Urothelium cell line (cell line): ENCODE measurements around the gene TFEB.
A peak's percentile ranks its signal among the peaks of the same experiment; 100 is the strongest.

ENCODE experiments used
- DNase-seq: peaks from one replicate; pipeline ENCODE4 v3.0.0; 2011; ENCODE audit warnings: low spot score, mixed read lengths
- FAIRE-seq: peaks from 2 replicates; lab custom pipeline; 2011; peaks lifted over from hg19 to GRCh38; lab: Jason Lieb, UNC

TFEB gene

DNA sequence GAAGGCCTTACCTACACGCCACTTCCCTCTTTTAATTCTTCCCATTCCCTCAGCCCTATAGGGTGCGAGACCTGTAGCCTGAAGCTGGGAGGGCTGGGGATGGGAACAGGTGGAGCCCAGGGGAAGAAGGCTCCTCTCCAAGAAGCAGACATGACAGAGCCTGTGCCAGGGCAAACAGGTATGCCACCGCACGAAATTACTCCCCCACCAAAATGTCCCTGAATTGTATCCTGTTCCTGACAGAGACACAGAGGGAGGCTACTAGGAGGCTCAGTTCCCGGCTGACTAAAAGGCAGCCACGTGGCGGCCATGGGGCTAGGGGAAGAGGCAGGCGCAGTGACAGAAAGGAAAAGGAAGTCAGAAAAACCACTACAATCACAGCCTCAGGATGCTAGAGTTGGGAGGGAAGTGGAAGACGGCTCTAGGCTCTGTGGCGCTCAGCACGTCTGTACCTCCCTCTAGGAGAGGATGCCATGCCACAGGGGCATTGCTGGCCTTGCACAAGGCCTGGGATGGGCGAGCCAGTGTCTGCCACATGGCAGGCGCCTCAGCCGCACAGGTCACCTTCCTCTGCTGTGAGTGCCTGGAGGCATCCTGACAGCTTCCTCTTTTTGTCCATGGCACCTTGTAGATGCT, 27.7 kb downstream of the TFEB start:
- no peak for DNase-seq
- no peak for FAIRE-seq

DNA sequence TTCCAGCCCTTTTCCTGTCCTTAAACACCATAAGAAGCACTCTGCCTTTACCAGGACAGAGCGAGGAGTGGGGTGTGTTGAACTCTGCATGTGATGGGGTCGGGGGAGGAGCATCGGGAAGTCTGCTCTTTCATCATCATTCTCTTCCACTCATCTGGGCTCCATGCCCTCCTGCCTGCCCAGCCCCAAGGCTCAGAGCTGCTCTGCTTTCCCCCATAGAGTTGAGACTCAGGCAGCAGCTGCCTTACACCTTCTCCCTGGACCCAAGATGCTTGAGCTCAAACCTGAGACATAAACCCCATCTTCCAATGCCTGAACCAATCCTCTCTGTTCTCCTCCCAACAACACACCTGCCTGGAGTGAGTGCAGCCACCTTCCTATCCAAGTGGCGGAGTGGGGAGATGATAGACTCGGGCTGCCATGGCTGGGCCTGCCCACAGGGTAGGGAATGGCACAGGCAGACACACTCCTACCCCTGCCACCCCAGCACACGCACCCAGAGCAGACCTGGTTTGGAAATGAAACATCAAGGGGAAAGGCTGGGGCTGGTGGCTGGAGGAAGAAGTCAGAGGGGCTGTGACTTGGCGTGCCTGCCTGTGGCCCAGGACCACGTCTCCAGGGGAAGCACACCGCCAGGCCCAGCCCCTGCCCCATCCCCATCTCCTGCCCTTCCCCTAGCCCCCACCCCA, 28.4 kb downstream of the TFEB start:
- no peak for DNase-seq
- FAIRE-seq: no peak

DNA sequence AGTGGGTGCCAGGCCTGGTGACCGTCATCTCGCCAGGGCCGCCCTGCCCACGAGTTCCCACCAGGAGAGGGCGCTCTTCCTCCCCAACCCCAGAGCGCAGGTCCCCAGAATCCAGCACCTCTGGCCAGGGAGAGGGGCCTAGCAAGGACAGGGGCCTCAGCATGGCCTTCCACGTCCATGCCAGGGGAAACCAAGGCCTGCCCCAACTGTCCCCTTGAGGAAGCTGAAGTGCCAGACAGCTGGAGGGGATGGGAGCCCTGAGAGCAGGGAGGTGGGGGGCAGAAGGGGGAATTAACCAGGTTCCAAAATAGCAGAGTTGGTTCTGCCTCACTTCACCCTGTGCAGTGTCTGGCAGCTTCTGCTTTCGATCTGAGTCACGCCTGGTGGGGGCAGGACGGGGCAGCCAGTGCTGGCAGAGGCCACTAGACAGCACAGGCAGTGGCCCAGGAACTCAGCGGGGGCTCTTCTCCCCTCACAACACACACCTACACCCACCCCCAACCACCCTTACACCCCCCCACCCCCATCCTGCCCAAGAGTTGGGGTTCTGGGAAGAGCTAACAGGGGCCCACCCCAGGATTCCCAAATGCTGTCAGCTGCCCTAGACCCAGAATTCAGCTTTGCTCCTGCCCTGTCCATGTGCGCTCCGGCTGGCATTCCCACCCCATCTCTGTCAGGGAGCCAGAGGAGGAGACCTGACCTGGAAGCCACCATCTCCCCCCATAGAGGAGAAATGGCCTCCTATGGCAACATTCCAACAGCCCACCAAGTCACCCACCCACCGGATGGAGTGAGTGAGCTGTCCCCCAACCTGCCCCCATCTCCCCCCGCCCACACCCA, 29.2 kb downstream of the TFEB start:
- no peak for FAIRE-seq
- peak; percentile 79 for DNase-seq

GRCh38 chr6:41705311-41705995, 30.0 kb downstream of the TFEB start:
- DNase-seq (no peak), FAIRE-seq (no peak)

DNA sequence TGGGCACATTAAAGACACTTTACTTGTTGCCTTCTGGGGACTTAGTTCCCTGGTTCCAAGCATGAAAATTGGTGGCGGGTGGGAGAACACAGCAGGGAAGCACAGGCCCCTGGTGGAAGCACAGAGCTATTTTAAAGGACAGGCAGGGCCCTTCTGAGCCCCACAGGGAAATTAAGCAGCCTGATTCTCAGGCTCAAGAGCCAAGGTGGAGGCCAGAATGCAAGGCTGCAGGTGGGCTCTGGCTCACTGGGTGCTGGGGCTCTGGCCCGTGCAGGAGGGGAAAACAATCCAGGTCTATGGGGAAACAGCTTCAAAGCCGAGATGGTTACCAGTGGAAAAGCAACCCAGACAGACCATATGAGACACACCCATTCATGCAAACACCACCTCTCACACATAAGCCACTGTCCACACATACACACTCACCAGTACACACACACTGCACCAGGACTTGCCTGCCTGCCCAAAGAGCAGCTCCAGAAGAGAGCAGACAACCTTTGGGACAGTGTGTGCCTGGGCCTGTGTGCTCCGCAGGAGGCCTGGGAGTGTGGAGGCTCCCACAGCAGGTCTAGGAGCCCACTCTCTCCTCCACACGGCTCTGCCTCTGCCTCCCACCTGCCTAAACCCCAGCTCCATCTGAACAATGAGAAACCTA, 30.6 kb downstream of the TFEB start:
- no peak for FAIRE-seq

DNA sequence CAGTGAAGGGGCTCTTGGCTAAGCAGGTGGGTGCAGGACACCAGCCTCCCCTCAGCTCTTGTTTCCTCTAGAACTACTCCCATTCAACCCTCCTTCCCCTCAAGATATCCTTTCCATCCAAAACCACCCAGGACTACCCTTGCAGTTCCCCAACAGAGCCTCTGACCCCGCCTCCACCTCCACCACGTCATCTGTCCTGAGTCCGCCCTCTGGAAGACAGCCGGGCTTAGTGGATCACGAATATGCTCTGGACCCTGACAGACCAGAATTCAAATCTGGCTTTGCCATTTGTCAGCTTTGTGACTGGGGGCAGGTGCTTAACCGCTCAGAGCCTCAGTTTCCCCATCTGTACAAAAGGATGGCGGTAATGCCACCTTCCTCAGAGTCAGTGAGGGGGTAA, 31.4 kb downstream of the TFEB start:
- DNase-seq (no peak), FAIRE-seq (no peak)

More for the DNA sequence above, 30.6 kb downstream of the TFEB start:
- no peak for DNase-seq

DNA sequence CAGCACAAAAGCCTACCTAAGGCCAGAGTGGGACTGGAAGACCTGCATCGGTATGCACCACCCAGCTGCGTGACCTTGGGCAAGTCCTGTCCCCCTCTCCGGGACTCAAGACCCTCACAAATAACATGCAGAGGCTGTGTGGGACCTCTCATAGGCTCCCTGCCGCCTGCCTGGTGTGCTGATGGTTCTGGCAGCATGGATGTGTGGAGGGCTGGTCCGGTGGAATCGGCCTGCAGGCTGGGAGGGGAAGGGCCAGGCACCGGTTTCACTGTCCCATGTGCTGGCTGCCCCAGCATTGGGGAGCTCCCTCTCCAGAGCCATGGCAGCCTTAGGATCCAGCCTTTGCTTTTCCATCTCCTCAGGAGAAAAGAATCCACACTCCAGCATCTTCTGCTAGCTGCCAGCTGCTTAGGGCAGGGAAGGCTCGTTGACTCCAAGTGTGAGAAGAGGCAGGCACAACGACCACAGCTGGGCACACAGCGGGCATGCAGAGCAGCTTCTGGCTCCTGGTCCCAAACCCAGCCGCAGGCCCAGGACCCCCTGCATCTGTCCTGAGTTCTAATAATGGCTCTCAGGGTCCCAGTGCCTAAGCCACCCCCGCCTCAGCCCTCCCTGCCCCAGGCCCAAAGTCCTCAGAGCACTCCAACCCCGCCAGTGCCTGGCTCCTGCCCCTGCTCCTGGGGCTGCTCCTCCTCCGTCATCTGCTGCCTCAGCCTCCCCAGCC, 32.5 kb downstream of the TFEB start:
- FAIRE-seq (no peak), DNase-seq (no peak)

- DNase-seq (no peak), FAIRE-seq (no peak)
These were observed 33.2 kb downstream of the TFEB start for GRCh38 chr6:41702089-41702745.

GRCh38 chr6:41700463-41701347, 34.7 kb downstream of the TFEB start:
- DNase-seq (no peak), FAIRE-seq (no peak)

- FAIRE-seq (no peak), DNase-seq (no peak)
These were observed 36.3 kb downstream of the TFEB start for GRCh38 chr6:41699063-41699462.

- DNase-seq (no peak), FAIRE-seq (no peak)
These were observed 37.3 kb downstream of the TFEB start for GRCh38 chr6:41697861-41698781.

DNA sequence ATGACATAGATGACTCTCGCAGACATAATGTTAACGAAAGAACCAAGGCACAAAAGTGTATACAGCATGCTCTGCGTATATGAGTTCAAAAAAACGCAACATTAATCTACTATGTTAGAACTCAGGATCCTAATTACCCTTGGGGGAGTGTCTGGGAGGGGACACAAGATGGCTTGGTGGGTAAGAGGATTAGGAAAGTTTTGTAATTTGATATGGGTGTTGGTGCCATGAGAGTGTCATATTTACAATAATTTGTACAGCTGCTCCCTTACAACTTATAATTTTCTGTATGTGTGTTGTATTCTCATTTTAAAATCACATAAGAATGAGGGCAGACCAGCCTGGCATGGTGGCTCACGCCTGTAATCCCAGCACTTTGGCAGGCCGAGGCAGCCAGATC, 38.6 kb downstream of the TFEB start:
- FAIRE-seq (no peak), DNase-seq (no peak)

DNA sequence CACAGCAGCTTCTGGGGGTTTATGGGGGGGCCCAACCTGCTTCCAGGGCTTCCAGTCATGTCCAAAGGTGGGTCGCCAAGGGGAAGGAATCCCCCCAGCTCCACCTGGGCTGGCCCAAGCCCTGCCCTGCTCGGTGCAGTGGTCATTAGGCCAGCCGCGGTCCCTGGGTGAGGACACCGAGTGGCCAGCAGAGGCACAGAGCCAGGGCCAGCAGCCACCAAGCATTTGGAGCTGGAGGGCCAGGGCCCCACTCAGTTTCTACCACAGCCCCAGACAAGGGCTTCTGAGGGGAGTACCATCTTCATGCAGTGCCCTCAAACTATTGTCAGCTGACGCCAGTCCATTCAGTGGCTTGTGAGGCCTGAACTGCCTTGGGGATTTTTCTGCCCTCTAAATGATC, 39.6 kb downstream of the TFEB start:
- FAIRE-seq (no peak), DNase-seq (no peak)

- no peak for DNase-seq
- no peak for FAIRE-seq
These were observed 40.4 kb downstream of the TFEB start for GRCh38 chr6:41694815-41695526.

GRCh38 chr6:41693281-41694240, 41.8 kb downstream of the TFEB start:
- DNase-seq (no peak), FAIRE-seq (peak; percentile 55)

DNA sequence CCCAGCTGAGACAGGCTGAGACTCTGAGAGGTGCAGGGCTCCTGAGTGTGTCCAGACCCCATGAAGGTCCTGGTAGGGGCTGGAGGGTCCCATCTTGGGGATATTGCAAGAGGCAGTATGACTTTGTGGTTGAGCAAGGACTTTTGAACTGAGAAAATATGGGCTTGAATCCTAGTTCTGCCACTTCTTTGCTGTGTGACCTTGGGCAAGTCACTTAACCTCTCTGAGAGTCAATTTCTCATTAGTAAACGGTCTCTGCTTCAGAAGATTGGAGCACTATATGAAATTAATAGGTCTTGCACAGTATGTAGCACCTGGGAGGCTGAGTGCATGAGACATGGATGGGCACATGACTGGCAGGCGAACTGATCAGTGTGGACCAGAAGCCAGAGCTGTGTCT, 42.7 kb downstream of the TFEB start:
- FAIRE-seq: no peak
- DNase-seq: no peak
